A549 (cell line): Measurements from ENCODE around the gene EMX1. TPM values are rescaled to one million over a fixed set of nuclear protein-coding genes. Genes with fewer than 3 reads are reported as not detected.

Experiments
- ATAC-seq, 2 experiments: fragments of 200-7000 bp in 1 of 2; fragments of >200 bp in 1 of 2; cut with Nextera tagmentation in 1 of 2; cut with Tn5 transposase in 1 of 2; 3 replicates each; pipeline versions ENCODE4 v1.8.0 to v1.9.1; 2018 to 2020; ENCODE audit warnings: mild to moderate bottlenecking in 1 of 2, moderate library complexity in 1 of 2
- CTCF ChIA-PET: fragments of 300-600 bp; sonication (Branson Sonifier 250); formaldehyde crosslinking; extraction: SDS; loops from one replicate; lab custom pipeline; 2021; ENCODE audit warnings: antibody characterized with exemption, inconsistent platforms; lab: Yijun Ruan, JAX
- POLR2A ChIA-PET: fragments of 350-600 bp; formaldehyde crosslinking; extraction: SDS; loops from one replicate; lab custom pipeline; 2021; ENCODE audit warnings: antibody characterized with exemption, inconsistent platforms; lab: Yijun Ruan, JAX
- DNase-seq, 2 experiments: peaks; one replicate each; pipeline versions ENCODE4 v3.0.0 to v3.0.0-alpha.2; 2011 to 2016; ENCODE audit warnings: low read depth in 1 of 2, low spot score in 1 of 2
- FAIRE-seq: peaks from 2 replicates; lab custom pipeline; 2011; peaks lifted over from hg19 to GRCh38; lab: Jason Lieb, UNC
- H3K27ac ChIP-seq, 2 experiments: fragments of >200 bp; sonication (Bioruptor Twin); formaldehyde crosslinking; 3 replicates each; pipeline ENCODE4 v1.5.1; 2016 to 2017
- H3K4me1 ChIP-seq: fragments of >200 bp; sonication (Bioruptor Twin); formaldehyde crosslinking; 3 replicates; pipeline ENCODE4 v1.6.1; 2016
- H3K4me2 ChIP-seq: fragments of >200 bp; sonication (Bioruptor Twin); formaldehyde crosslinking; 3 replicates; pipeline ENCODE4 v1.6.1; 2016
- H3K4me3 ChIP-seq: fragments of >200 bp; sonication (Bioruptor Twin); formaldehyde crosslinking; 3 replicates; pipeline ENCODE4 v1.5.1; 2016
- H3K9me3 ChIP-seq: fragments of >200 bp; sonication (Bioruptor Twin); formaldehyde crosslinking; 3 replicates; pipeline ENCODE4 v1.6.1; 2016
- BCL3 ChIP-seq: fragments of >200 bp; sonication (Bioruptor Twin); formaldehyde crosslinking; IDR thresholded peaks from 3 replicates; pipeline ENCODE4 v1.6.1; 2016
- CBX2 ChIP-seq: fragments of 200-600 bp; sonication (generic); IDR thresholded peaks from 2 replicates; pipeline ENCODE4 v1.6.1; 2016; ENCODE audit warnings: low read depth, mild to moderate bottlenecking, borderline replicate concordance
- CHD2 ChIP-seq: fragments of 150-350 bp; IDR thresholded peaks from 2 replicates; pipeline ENCODE4 v1.6.1; 2014; ENCODE audit warnings: low read length; ENCODE audit not compliant: partially characterized antibody
- EP300 ChIP-seq, 2 experiments: fragments of >200 bp; sonication (Bioruptor Twin); formaldehyde crosslinking; IDR thresholded peaks; 2 replicates in 1 of 2; 3 replicates in 1 of 2; pipeline ENCODE4 v1.6.1; 2016 to 2017
- FOSB ChIP-seq: fragments of 250-450 bp; sonication (Bioruptor Pico); IDR thresholded peaks from 2 replicates; pipeline ENCODE4 v1.5.0; 2020; ENCODE audit warnings: mild to moderate bottlenecking, moderate library complexity
- FOSL2 ChIP-seq, 2 experiments: fragments of 450-650 bp in 1 of 2; fragments of >200 bp in 1 of 2; sonication (Bioruptor Twin) in 1 of 2; formaldehyde crosslinking; IDR thresholded peaks; 2 replicates each; pipeline versions ENCODE4 v1.5.0 to v1.6.1; 2016 to 2020; ENCODE audit warnings: mild to moderate bottlenecking in 1 of 2, moderate library complexity in 1 of 2
- GATA3 ChIP-seq: IDR thresholded peaks from 2 replicates; pipeline ENCODE4 v1.6.1; 2012; ENCODE audit warnings: borderline replicate concordance
- HEYL ChIP-seq: fragments of 250-450 bp; sonication (Bioruptor Pico); IDR thresholded peaks from 2 replicates; pipeline ENCODE4 v1.8.0; 2021; ENCODE audit warnings: mild to moderate bottlenecking, moderate library complexity
- JUN ChIP-seq, 2 experiments: fragments of >200 bp; sonication (Bioruptor Twin); formaldehyde crosslinking; IDR thresholded peaks; 2 replicates in 1 of 2; 3 replicates in 1 of 2; pipeline ENCODE4 v1.6.1; 2016 to 2017
- KDM1A ChIP-seq: fragments of 200-600 bp; sonication (generic); IDR thresholded peaks from 2 replicates; pipeline ENCODE4 v1.6.1; 2016; ENCODE audit warnings: low read depth, mild to moderate bottlenecking
- MAFK ChIP-seq: fragments of 450-650 bp; IDR thresholded peaks from 2 replicates; pipeline ENCODE4 v1.6.1; 2014; ENCODE audit not compliant: partially characterized antibody
- NFE2L2 ChIP-seq: fragments of 150-350 bp; conservative IDR thresholded peaks from 2 replicates; pipeline ENCODE4 v1.6.1; 2014; ENCODE audit warnings: low read length
- NR3C1 ChIP-seq: fragments of >200 bp; sonication (Bioruptor Twin); formaldehyde crosslinking; IDR thresholded peaks from 3 replicates; pipeline ENCODE4 v1.6.1; 2017
- PHF8 ChIP-seq: fragments of 200-600 bp; sonication (generic); IDR thresholded peaks from 2 replicates; pipeline ENCODE4 v1.6.1; 2016; ENCODE audit warnings: low read depth, mild to moderate bottlenecking, antibody characterized with exemption, moderate library complexity, borderline replicate concordance
- RARB ChIP-seq: fragments of 250-450 bp; sonication (Bioruptor Pico); IDR thresholded peaks from 2 replicates; pipeline ENCODE4 v1.8.0; 2021; ENCODE audit warnings: mild to moderate bottlenecking, moderate library complexity
- REST ChIP-seq: fragments of 200-600 bp; sonication (generic); IDR thresholded peaks from 2 replicates; pipeline ENCODE4 v1.6.1; 2016; ENCODE audit warnings: antibody characterized with exemption, mild to moderate bottlenecking, moderate library complexity
- RFX5 ChIP-seq: fragments of 450-650 bp; IDR thresholded peaks from 2 replicates; pipeline ENCODE4 v1.7.1; 2014; ENCODE audit warnings: antibody characterized with exemption, mild to moderate bottlenecking, moderate library complexity
- SREBF2 ChIP-seq: fragments of 450-650 bp; IDR thresholded peaks from 2 replicates; pipeline ENCODE4 v1.6.1; 2014; ENCODE audit warnings: mild to moderate bottlenecking, moderate library complexity
- ZC3H11A ChIP-seq: fragments of 450-650 bp; IDR thresholded peaks from 2 replicates; pipeline ENCODE4 v1.6.1; 2014; ENCODE audit warnings: antibody characterized with exemption, mild to moderate bottlenecking
- ZNF302 ChIP-seq: fragments of 250-450 bp; sonication (Bioruptor Pico); IDR thresholded peaks from 2 replicates; pipeline ENCODE4 v1.9.0; 2021; ENCODE audit warnings: inconsistent platforms, mild to moderate bottlenecking, moderate library complexity
- ZSCAN20 ChIP-seq: fragments of 250-450 bp; sonication (Bioruptor Pico); IDR thresholded peaks from 2 replicates; pipeline ENCODE4 v1.8.0; 2022; ENCODE audit warnings: mild to moderate bottlenecking, moderate library complexity
- WGBS: methylation state at CpG from one replicate; pipeline ENCODE4 v1.1.6; 2017; ENCODE audit errors: missing lambda C conversion rate; 5-methylcytosine and 5-hydroxymethylcytosine counted together
- polyA plus RNA-seq, 4 experiments: library from polyadenylated mRNA; depleted of rRNA in 3 of 4; stranded (reverse); fragments of >200 nt; fragmentation: RNase III in 1 of 4; extraction: RNeasy Plus Mini Kit Qiagen cat#74134 plus additional on column Dnase treatment in 1 of 4; gene quantifications; 2 replicates in 3 of 4; 3 replicates in 1 of 4; pipeline ENCODE4 v1.2.3, GENCODE V29; 2011 to 2017

The EMX1 gene
- polyA plus RNA-seq, 2 of the 4 experiments (the other 2 are of a cell fraction): 0.05 TPM; not detected in 1

- no peak for DNase-seq
- ChIA-PET CTCF (interaction anchor here (1.3 kb wide), 1 partner anchor 14 kb away, joined by 8 read pairs; no protein-coding TSS in a partner anchor), POLR2A (no interaction called here)
- H3K9me3 ChIP-seq: no peaks in the 10 kb centered on the region
- no peak for FAIRE-seq
- H3K4me2 ChIP-seq: no peak overlapping the region
- H3K4me3 ChIP-seq: no peak overlapping the region
- TF ChIP-seq SREBF2 (no peak), NFE2L2 (no peak), MAFK (peak; percentile 51)
- no peak for ATAC-seq
- H3K27ac ChIP-seq: no peak overlapping the region
- 85% methylated on average over 8 of the region's 8 CpGs for WGBS
- no peaks in the 10 kb centered on the region for H3K4me1 ChIP-seq
Observed at GRCh38 chr2:72959554-72959953, 42.2 kb downstream of the EMX1 start.

GRCh38 chr2:72959995-72960981 lies 43.0 kb downstream of the EMX1 start:
- Histone ChIP-seq H3K4me2 (no peak overlapping the region), H3K4me3 (no peak overlapping the region), H3K27ac (no peak overlapping the region), H3K9me3 (no peaks in the 10 kb centered on the region), H3K4me1 (no peaks in the 10 kb centered on the region)
- WGBS: 94% methylated on average over 25 of the region's 26 CpGs
- POLR2A ChIA-PET: no interaction called here
- FAIRE-seq (no peak), ATAC-seq (no peak), DNase-seq (no peak)
- no peak for TF ChIP-seq NR3C1
- TF ChIP-seq ZNF302: no peak
- no peak for TF ChIP-seq RFX5
- TF ChIP-seq GATA3: no peak
- TF ChIP-seq ZSCAN20 (CRISPR knock-in tag): no peak
- TF ChIP-seq ZC3H11A: no peak
- no peak for TF ChIP-seq CHD2
- no peak for TF ChIP-seq JUN (IDR thresholded peaks at IDR 0.05)
- no peak for TF ChIP-seq REST
- no peak for TF ChIP-seq EP300 (IDR thresholded peaks at IDR 0.05)
- TF ChIP-seq KDM1A: no peak
- no peak for TF ChIP-seq CBX2
- no peak for TF ChIP-seq HEYL (CRISPR knock-in tag)
- TF ChIP-seq RARB (CRISPR knock-in tag): no peak
- no peak for TF ChIP-seq BCL3
- TF ChIP-seq PHF8: no peak
- no peak for TF ChIP-seq FOSB (CRISPR knock-in tag)
- no peak for TF ChIP-seq FOSL2 (IDR thresholded peaks at IDR 0.05)
- TF ChIP-seq FOSL2 (CRISPR knock-in tag; IDR thresholded peaks at IDR 0.05): no peak
- CTCF ChIA-PET: interaction anchor here (0.9 to 1.7 kb wide), 3 partner anchors 13 to 67 kb away, joined by 3 to 8 read pairs (median 4); no protein-coding TSS in a partner anchor
